LNCAP (cell line): ENCODE measurements around the gene GPX1.

Source experiments
- TF ChIP-seq, protein P1 (sequence below): fragments of 450-650 bp; IDR thresholded peaks from 2 replicates; pipeline ENCODE4 v1.5.1; 2017; ENCODE audit warnings: mild to moderate bottlenecking

Gene GPX1

DNA sequence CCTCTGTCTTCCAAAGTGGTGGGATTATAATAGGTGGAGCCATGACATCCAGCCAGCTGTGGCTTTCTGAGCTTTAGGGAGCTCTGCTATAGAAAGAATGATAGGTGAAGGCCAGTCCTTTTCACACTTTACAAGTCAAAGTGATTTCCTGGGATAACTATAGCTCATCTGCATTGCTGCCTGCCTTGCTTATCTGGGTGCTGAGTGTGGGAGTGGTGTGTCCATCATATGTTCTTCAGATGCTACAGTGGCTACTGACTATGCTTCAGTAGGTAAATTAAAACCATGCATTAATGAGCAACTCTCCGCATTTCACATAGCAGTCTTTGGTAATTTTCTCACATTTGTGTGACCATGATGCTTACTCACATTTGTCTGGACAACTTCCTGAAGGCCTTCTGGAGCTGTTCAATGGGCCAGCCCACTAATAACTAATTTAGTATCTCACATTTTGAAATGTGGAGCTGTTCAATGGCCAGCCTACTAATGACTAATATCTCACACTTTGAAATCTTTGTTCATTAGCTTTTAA lies 30.2 kb upstream of the GPX1 start:
- TF ChIP-seq, protein P1, sequence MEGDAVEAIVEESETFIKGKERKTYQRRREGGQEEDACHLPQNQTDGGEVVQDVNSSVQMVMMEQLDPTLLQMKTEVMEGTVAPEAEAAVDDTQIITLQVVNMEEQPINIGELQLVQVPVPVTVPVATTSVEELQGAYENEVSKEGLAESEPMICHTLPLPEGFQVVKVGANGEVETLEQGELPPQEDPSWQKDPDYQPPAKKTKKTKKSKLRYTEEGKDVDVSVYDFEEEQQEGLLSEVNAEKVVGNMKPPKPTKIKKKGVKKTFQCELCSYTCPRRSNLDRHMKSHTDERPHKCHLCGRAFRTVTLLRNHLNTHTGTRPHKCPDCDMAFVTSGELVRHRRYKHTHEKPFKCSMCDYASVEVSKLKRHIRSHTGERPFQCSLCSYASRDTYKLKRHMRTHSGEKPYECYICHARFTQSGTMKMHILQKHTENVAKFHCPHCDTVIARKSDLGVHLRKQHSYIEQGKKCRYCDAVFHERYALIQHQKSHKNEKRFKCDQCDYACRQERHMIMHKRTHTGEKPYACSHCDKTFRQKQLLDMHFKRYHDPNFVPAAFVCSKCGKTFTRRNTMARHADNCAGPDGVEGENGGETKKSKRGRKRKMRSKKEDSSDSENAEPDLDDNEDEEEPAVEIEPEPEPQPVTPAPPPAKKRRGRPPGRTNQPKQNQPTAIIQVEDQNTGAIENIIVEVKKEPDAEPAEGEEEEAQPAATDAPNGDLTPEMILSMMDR, result no peak

DNA sequence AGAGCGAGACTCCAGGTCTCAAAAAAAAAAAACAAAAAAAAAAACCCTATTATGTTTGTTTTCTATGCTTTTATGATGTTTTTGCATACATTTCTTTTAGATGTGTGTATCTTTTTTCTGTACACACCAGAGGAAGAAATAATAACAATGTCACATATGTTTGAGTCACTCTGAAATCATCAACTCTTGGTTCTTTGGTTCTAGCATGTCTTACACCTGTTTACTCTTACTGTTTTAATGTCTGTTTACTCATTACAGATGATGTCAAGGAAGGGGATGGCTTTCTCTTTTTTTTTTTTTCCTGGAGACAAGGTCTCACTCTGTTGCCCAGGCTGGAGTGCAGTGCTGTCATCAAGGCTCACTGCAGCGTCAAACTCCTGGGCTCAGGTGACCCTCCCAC lies 29.6 kb upstream of the GPX1 start:
- TF ChIP-seq, protein P1, result no peak

DNA sequence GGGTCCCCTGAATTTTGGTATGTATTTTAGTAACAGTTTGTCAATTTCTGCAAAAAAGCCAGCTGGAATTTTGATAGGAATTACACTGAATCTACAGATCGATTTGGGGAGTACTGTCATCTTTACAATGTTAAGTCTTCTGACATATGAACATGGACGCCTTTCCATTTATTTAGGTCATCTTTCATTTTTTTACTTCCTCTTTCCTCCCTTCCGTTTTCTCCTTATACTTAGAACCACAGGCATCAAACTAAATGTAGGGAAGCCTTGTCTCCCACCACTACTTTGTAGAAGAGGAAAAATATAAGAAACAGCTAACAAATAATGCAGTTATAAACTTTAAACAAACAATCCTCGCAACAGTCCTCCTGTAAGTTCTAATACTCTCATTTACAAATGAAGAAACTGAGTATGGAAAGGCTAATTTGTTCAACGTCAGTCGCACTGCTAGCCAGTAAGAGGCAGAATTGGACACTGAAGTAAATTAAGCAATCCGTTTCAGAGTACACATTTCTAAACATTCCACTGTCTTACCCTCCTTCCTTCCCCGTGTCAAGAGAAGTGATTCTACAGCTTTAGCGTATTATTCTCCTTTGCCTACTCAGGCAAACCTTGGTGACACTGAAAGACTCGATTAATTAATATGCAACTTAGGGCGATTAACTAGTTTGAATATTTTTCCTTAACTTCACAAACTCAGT lies 28.1 kb upstream of the GPX1 start:
- TF ChIP-seq, protein P1, result no peak

DNA sequence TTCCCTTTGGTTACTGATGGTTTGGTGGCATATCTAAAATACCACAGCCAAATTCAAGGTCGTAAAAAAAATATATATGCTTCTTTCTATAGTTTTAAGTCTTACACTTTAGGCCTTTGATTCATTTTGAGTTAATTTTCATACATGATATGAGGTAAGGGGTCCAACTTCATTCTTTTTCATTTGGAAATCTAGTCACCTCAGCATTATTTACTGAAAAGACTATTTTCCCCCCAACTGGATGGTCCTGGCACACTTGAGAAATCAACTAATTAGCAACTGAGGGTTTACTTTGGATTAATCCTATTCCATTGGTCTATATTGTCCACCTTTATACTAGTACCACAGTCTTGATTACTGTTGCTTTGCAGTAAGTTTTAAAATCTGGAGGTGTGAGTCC lies 27.5 kb upstream of the GPX1 start:
- TF ChIP-seq, protein P1, result no peak

DNA sequence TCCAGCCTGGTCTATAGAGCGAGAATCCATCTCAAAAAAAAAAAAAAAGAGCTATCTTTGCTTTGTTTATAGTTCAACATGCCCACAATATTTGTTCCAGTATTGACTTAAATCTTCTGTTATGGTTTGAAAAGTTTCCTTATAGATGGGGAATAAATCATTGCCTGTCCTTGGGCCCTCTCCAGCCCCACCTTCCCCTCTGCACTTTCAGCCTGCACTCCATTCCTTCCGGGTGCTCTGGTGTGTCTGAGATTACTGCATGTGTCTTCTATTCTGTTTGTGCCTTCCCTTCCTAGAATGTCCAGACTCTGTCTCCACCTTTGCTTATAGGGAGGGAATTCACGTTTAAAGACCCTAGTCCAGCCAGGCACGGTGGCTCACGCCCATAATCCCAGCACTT lies 25.2 kb upstream of the GPX1 start:
- TF ChIP-seq, protein P1, result no peak

DNA sequence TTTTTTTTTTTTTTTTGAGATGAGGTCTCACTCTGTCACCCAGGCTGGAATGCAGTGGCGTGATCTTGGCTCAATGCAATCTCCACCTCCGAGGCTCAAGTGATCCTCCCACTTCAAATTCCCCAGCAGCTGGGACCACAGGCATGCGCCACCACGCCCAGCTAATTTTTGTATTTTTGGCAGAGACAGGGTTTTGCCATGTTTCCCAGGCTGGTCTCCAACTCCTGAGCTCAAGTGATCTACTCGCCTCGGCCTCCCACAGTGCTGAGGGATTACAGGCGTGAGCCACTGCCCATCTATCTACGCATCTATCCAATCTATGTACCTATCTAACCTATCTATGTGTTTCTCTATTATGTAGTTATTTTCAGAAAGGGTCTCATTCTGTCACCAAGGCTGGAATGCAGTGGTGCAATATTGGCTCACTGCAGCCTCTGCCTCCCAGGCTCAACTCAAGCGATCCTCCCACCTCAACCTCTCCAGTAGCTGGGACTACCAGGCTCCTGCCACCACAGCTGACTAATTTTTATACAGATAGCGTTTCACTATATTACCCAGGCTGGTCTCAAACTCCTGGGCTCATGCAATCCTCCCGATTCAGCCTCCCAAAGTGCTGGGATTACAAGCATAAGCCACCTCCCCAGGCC lies 20.2 kb upstream of the GPX1 start:
- TF ChIP-seq, protein P1, result no peak

DNA sequence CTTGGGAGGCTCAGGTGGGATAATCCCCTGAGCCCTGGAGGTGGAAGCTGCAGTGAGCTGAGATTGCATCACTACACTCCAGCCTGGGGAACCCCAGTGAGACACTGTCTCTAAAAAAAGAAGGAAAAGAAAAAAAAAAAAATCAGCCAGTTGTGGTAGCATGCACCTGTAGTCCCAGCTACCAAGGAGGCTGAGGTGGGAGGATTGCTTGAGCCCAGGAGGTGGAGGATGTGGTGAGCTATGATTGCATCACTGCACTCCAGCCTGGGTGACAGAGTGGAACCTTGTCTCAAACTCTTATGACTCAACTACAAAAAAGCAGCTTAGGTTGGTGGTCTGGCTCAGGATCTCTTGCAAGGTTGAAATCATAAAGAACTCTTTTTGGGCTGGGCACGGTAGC lies 19.3 kb upstream of the GPX1 start:
- TF ChIP-seq, protein P1, result no peak
